CD4-positive, alpha-beta T cell (primary cell): ENCODE measurements around the gene GOLGB1. TPM values are rescaled to one million over a fixed set of nuclear protein-coding genes. Genes with fewer than 3 reads are reported as not detected.

Experiments used
- ATAC-seq: fragments of 200-7000 bp; cut with Tn5 transposase; one replicate; pipeline ENCODE4 v1.10.0; 2022; ENCODE audit warnings: mild to moderate bottlenecking; ENCODE audit not compliant: poor library complexity
- CTCF ChIA-PET: fragments of 350-600 bp; sonication (Branson Sonifier 250); formaldehyde crosslinking; loops from one replicate; lab custom pipeline; 2021; ENCODE audit warnings: antibody characterized with exemption, inconsistent platforms; lab: Charles Lee
- POLR2A ChIA-PET: fragments of 350-600 bp; sonication (Branson Sonifier 250); formaldehyde crosslinking; loops from one replicate; lab custom pipeline; 2021; ENCODE audit warnings: antibody characterized with exemption, inconsistent platforms; lab: Charles Lee
- DNase-seq, 14 experiments: peaks; one replicate each; pipeline ENCODE4 v3.0.0-alpha.2; 2013 to 2020; ENCODE audit warnings: mixed read lengths in 2 of 14
- H3K27ac ChIP-seq, 2 donors: one replicate each; pipeline versions ENCODE4 v1.5.1 to v1.7.0; 2013; ENCODE audit warnings: low read length in 2 of 2, low read depth in 1 of 2, mild to moderate bottlenecking in 1 of 2
- H3K27me3 ChIP-seq, 2 experiments: 1 replicate in 1 of 2; 2 replicates in 1 of 2; pipeline versions ENCODE4 v1.6.1 to v1.7.0; 2013; ENCODE audit warnings: low read length in 2 of 2, control low read depth in 1 of 2, mild to moderate bottlenecking in 1 of 2, moderate library complexity in 1 of 2; ENCODE audit not compliant: insufficient read depth in 2 of 2, control insufficient read depth in 1 of 2
- H3K36me3 ChIP-seq: one replicate; pipeline ENCODE4 v1.6.1; 2013; ENCODE audit warnings: low read length, control low read depth; ENCODE audit not compliant: insufficient read depth
- H3K4me1 ChIP-seq: one replicate; pipeline ENCODE4 v1.6.1; 2013; ENCODE audit warnings: low read length, control low read depth; ENCODE audit not compliant: insufficient read depth
- H3K4me3 ChIP-seq: one replicate; pipeline ENCODE4 v1.5.1; 2013; ENCODE audit warnings: mild to moderate bottlenecking, low read length, moderate library complexity
- H3K9me3 ChIP-seq, 2 experiments: 1 replicate in 1 of 2; 2 replicates in 1 of 2; pipeline versions ENCODE4 v1.6.1 to v1.7.0; 2013; ENCODE audit warnings: low read length in 2 of 2, mild to moderate bottlenecking in 2 of 2, control low read depth in 1 of 2, moderate library complexity in 1 of 2; ENCODE audit not compliant: control insufficient read depth in 1 of 2, insufficient read depth in 1 of 2
- H3K27ac Mint-ChIP-seq: one replicate; pipeline ENCODE4 v1.8.0; 2020; ENCODE audit warnings: mixed read lengths
- H3K27me3 Mint-ChIP-seq: one replicate; pipeline ENCODE4 v1.8.0; 2021; ENCODE audit warnings: mixed read lengths
- H3K36me3 Mint-ChIP-seq: one replicate; pipeline ENCODE4 v1.8.0; 2021; ENCODE audit warnings: low read depth, mixed read lengths
- H3K4me1 Mint-ChIP-seq: one replicate; pipeline ENCODE4 v1.8.0; 2021; ENCODE audit warnings: low read depth, mixed read lengths
- H3K4me3 Mint-ChIP-seq: one replicate; pipeline ENCODE4 v1.8.0; 2020; ENCODE audit warnings: mild to moderate bottlenecking, mixed read lengths
- H3K9me3 Mint-ChIP-seq: one replicate; pipeline ENCODE4 v1.8.0; 2020; ENCODE audit warnings: mixed read lengths
- intact Hi-C, 2 experiments: fragments of 100-400 bp; cut with DNase I in 1 of 2; cut with micrococcal nuclease in 1 of 2; formaldehyde crosslinking; loops; one replicate each; pipeline versions ENCODE4 v1.15.1 to v1.9.0; 2023 to 2025; cut with DNase I, micrococcal nuclease
- total RNA-seq, 174 experiments: library from RNA in 2 of 174; stranded (reverse) in 2 of 174; gene quantifications; one replicate each; pipeline ENCODE4 v1.2.3 and lab custom pipeline; 2021 to 2026
- TF ChIP-seq, protein P1 (sequence below): fragments of 200-600 bp; IDR thresholded peaks from one replicate; pipeline ENCODE4 v1.8.0; 2022; ENCODE audit warnings: antibody characterized with exemption, mild to moderate bottlenecking

Gene GOLGB1
- total RNA-seq, 2 experiments from 2014 or later = 49.8 to 50.2 TPM

DNA sequence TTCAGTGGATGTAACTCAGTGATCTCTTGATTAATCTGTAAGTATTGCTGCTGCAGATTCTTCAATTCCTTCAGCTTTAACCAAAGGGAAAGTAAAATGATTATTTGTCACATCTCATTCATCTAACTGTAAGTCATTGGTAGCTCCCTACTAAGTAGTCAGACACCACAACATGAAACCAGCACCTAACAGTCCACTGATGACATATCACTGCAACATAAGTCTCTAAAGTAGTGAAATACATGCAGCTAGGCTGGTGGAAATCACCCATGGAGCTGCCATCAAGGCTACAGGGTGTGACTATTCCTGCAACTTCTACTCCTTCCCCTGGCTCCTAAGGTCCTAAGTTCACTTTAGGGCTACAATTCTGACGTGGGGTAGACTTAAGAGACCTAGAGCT is 67.7 kb downstream of the GOLGB1 start:
- Histone ChIP-seq H3K27me3 (no peaks in the 10 kb centered on the region), H3K4me1 (no peaks in the 10 kb centered on the region), H3K4me3 (no peak overlapping the region), H3K9me3 (peaks cover 0 to 4% of the 10 kb centered on the region in 2 experiments), H3K36me3 (peaks cover 52% of the 10 kb centered on the region), H3K27ac (no peak overlapping the region)
- CTCF ChIA-PET = no interaction called here
- Mint-ChIP-seq H3K9me3 (peaks cover 11% of the 10 kb centered on the region), H3K36me3 (peaks cover 94% of the 10 kb centered on the region), H3K4me1 (no peaks in the 10 kb centered on the region), H3K4me3 (no peak overlapping the region), H3K27ac (no peak overlapping the region), H3K27me3 (no peaks in the 10 kb centered on the region)
- POLR2A ChIA-PET = no interaction called here
- TF ChIP-seq, protein P1, sequence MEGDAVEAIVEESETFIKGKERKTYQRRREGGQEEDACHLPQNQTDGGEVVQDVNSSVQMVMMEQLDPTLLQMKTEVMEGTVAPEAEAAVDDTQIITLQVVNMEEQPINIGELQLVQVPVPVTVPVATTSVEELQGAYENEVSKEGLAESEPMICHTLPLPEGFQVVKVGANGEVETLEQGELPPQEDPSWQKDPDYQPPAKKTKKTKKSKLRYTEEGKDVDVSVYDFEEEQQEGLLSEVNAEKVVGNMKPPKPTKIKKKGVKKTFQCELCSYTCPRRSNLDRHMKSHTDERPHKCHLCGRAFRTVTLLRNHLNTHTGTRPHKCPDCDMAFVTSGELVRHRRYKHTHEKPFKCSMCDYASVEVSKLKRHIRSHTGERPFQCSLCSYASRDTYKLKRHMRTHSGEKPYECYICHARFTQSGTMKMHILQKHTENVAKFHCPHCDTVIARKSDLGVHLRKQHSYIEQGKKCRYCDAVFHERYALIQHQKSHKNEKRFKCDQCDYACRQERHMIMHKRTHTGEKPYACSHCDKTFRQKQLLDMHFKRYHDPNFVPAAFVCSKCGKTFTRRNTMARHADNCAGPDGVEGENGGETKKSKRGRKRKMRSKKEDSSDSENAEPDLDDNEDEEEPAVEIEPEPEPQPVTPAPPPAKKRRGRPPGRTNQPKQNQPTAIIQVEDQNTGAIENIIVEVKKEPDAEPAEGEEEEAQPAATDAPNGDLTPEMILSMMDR = no peak
- intact Hi-C loops = no loop called here
- DNase-seq (no peak), ATAC-seq (no peak)

DNA sequence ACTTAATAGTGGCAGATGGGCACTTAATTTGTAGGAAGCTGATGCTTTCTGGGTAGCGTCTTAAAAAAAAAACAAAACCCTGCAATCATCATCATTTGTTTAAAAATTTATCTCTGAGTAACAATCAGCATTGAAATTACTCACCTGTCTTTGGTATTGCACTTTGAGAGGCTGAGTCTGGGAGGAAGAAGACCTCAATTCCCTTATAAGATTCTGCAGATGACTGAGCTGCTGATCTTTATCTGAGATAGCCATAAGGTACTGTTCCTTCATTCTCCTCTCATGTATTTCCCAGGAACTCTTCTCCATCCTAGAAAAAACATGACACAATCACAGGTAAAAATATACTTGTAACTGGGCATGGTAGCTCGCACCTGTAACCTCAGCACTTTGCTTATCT is 72.4 kb downstream of the GOLGB1 start:
- Mint-ChIP-seq H3K36me3 (peaks cover 97% of the 10 kb centered on the region), H3K9me3 (no peaks in the 10 kb centered on the region), H3K27me3 (no peaks in the 10 kb centered on the region), H3K4me1 (no peaks in the 10 kb centered on the region), H3K4me3 (no peak overlapping the region), H3K27ac (no peak overlapping the region)
- CTCF ChIA-PET = no interaction called here
- no peak overlapping the region for H3K27ac ChIP-seq
- intact Hi-C loops = loop anchor here in 1 of 2 experiments (5.0 kb wide), 1 partner anchor 35 kb away; no protein-coding TSS in a partner anchor
- peaks cover 81% of the 10 kb centered on the region for H3K36me3 ChIP-seq
- H3K4me3 ChIP-seq = no peak overlapping the region
- DNase-seq (no peak), ATAC-seq (no peak)
- H3K9me3 ChIP-seq = no peaks in the 10 kb centered on the region
- no peaks in the 10 kb centered on the region for H3K27me3 ChIP-seq
- no peaks in the 10 kb centered on the region for H3K4me1 ChIP-seq
- POLR2A ChIA-PET = no interaction called here
- TF ChIP-seq, protein P1 = no peak

GRCh38 chr3:121670676-121671075 is 78.9 kb downstream of the GOLGB1 start:
- DNase-seq (no peak), ATAC-seq (no peak)
- Mint-ChIP-seq H3K4me1 (no peaks in the 10 kb centered on the region), H3K27ac (no peak overlapping the region), H3K36me3 (peaks cover 96% of the 10 kb centered on the region), H3K9me3 (no peaks in the 10 kb centered on the region), H3K4me3 (no peak overlapping the region), H3K27me3 (no peaks in the 10 kb centered on the region)
- Histone ChIP-seq H3K36me3 (peaks cover 82% of the 10 kb centered on the region), H3K4me3 (no peak overlapping the region), H3K9me3 (no peaks in the 10 kb centered on the region), H3K27me3 (no peaks in the 10 kb centered on the region), H3K27ac (no peak overlapping the region), H3K4me1 (no peaks in the 10 kb centered on the region)
- CTCF ChIA-PET = no interaction called here
- POLR2A ChIA-PET = no interaction called here
- TF ChIP-seq, protein P1 = no peak
- intact Hi-C loops = no loop called here
